Colon (tissue), 2 donors: ENCODE measurements around the gene SLITRK5.
A peak's percentile ranks its signal among the peaks of the same experiment; 100 is the strongest.

ENCODE experiments used
- FAIRE-seq: peaks from 2 replicates; lab custom pipeline; 2012; peaks lifted over from hg19 to GRCh38; lab: Jason Lieb, UNC
- donor health status: control.
- donor health status: control.

SLITRK5 gene, protein sequence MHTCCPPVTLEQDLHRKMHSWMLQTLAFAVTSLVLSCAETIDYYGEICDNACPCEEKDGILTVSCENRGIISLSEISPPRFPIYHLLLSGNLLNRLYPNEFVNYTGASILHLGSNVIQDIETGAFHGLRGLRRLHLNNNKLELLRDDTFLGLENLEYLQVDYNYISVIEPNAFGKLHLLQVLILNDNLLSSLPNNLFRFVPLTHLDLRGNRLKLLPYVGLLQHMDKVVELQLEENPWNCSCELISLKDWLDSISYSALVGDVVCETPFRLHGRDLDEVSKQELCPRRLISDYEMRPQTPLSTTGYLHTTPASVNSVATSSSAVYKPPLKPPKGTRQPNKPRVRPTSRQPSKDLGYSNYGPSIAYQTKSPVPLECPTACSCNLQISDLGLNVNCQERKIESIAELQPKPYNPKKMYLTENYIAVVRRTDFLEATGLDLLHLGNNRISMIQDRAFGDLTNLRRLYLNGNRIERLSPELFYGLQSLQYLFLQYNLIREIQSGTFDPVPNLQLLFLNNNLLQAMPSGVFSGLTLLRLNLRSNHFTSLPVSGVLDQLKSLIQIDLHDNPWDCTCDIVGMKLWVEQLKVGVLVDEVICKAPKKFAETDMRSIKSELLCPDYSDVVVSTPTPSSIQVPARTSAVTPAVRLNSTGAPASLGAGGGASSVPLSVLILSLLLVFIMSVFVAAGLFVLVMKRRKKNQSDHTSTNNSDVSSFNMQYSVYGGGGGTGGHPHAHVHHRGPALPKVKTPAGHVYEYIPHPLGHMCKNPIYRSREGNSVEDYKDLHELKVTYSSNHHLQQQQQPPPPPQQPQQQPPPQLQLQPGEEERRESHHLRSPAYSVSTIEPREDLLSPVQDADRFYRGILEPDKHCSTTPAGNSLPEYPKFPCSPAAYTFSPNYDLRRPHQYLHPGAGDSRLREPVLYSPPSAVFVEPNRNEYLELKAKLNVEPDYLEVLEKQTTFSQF

DNA sequence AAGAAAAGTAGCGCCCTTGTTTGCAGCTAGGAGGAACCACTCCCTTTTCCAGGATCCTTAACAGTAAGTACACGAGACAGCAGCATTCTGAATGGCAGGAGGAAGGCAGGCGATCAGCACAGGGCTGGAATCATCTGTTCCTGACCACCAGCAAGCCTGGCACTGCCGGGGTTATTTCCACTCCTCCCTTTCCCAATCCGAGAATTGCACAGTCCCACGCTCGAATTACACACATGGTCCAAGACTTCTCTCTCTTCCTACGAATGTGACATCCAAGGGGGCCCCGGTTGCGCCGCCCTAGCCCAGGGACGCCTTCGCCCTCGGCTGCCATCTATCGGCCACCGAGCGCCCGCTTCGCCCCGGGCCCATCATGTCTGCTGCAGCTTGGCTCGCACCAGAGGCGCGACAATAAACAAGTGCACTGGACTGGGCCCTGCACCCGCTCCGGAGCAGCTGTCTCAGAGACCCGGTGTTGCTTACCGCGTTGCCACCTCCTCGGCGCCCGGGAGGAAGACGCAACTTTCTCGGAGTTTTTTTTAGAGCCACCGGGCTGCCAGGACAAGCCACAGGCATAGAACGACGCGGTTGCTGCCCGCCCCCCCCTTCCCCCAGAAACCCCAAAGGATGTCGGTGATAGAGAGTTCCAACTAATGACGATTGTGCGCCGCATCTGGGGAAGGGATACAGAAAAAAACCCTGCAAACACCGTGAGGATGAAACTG is at the start of gene SLITRK5:
Gene SLITRK5 (plus strand): TSS at position 341 of the 722 bp plus-strand sequence. CDS start 4,018 bp downstream, outside the sequence.
- FAIRE-seq, result no peak

DNA sequence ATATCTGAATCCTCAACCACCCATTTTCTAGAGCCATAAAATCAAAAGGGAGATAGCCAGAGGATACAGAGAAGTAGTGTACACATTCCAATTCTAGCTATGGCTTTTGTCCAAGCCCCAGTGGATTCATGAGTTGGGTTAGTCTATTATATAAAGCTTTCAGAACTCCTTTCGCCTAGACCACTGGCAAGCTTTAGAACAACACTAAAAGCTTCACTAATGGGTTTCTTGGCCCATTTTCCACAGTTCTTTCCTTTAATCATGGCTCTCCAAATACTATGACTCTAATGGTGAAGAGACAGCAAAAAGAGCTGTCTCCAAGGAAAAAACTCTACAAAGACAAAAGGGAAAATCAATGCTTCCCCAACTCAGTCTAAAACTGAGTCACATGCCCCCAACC is 48.2 kb upstream of the SLITRK5 start:
- no peak for FAIRE-seq

DNA sequence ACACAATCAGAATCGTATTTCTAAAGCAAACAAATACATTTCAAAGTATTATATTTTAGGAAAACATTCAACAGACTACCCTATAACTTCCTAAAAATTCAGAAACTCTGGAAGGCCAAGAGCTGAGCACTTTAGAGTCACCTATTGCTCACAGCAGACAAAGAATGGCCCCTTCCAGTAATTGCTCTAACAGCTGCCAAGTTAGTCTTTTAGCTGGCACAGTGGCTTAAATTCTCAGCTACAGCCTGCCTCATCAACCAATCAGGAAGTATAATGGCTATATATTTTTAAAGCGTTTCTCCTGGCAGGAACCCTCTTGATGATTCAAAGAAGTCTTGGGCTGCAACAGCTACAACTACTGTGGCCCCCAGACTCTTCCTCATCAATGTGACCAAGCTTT is 14.9 kb upstream of the SLITRK5 start:
- no peak for FAIRE-seq

DNA sequence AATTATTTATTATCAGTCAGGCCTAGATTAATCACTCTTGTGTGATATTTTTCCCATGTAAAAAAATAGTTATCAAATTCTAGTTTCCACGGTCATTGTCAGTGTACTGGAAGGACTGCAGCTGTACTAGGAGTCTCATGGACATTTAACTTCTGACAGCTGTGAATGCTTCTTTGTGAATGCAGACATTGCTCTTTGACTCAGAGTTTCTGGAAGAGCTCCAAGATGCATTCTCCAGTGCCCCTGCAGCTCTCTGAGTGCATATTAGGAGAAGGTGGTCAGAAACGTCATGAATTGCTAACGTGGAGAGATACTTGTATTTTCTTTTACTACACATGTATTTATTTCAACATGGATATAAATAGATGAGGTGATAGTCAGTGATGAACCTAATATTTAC is 9.7 kb upstream of the SLITRK5 start:
- no peak for FAIRE-seq

DNA sequence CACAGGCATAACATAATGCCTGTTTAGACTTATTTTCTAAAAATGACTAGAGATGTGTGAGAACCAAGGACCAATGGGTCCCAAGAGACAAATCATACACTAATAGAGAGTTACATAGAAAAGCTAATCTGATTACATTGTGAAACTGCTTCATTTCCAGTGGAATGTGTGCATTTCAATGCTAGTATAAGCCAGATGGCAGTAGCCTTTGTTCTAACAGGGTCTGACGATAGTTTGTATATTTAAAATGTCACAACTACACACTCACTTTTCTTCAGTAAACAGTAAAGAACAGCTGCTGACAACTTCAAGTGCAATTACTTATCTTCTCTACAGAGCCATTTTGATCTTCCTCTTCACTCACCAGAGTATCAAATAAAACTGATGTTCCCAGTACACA is 4.3 kb upstream of the SLITRK5 start:
- no peak for FAIRE-seq

DNA sequence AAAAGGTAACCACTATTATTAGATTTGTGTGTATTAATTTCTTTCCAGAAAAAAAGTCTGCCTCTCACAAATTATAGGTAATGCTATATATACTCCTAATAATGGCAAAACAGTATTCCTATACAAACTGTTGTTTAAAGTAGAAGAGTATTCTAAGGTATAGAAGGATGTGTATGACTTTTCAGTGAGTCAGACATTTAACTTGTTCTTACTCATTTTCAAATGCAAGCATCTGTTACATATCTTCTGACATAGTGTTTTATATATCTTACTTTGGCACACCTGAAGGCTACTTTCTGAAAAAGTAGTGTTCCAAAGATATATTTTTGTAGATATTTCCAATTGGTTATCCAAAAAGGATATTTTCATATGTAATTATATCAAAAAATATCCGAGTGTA is 3.5 kb upstream of the SLITRK5 start:
- FAIRE-seq, result no peak

DNA sequence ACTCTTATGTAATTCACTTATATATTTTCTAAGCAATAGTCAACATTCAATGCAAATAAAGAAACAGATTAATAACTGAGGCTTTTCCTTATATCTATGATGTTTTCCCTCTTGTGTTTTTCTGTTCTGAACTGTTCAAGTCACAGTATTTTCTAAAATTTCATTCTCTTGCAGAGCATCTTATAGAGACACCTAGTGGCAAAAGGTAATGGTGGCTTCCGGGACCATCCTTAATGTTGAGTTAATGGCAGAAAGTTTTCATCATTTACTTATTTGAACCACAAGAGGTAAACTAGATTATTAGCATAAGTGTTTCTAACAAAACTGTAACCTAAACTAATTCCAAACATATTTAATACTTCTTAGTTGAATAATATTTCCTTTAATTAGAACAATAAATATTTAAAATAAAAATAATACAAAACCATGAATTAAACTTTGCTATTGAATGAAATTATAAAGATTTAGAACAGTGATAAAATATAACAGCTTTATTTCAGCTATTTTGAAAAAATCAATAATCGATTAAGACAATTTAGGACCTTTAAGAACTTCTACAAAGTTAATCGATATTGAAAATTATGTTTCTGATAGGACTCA is 1.7 kb upstream of the SLITRK5 start:
- peak; percentile 33 for FAIRE-seq

DNA sequence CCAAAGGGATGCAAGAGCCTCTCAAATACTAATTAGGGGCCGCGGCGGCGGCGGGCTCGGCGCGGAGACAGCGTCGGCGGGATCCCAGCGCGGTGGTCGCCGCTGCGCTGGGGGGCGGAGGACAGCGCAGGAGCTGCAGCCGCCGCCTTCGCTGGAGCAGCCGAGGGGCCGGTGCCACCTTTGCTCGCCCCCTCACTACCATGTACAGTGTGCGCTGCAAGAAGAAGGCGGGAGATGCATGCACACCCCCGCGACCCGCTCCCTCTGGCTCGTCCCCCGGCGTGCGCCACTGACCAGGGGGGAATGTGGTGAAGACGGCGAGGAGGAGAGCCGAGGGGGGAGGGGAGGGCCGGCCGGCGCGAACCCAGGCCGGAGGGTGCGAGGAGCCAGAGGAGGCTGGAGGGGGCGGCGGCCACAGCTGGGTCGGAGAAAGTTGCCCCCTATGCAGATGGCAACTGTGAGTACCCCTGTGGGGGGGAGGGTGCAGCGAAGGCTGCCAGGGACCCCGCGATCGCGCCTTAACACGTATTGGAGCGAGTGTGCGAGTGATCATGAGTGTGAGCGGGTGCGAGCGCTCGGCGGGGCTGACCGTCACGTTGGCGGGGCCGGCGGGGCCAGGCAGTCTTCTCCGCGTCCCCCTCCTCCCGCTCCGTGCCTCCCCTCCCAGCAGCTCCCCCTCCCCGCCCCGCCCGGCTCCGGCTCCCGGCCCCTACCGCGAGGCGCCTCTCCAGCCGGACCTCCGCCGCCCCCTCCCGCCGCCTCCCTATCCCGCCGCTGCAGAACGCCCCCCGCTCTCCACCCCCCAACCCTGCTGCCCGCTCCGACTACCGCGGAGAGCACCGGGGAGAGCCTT is 808 bp downstream of the SLITRK5 start:
- FAIRE-seq, result no peak

DNA sequence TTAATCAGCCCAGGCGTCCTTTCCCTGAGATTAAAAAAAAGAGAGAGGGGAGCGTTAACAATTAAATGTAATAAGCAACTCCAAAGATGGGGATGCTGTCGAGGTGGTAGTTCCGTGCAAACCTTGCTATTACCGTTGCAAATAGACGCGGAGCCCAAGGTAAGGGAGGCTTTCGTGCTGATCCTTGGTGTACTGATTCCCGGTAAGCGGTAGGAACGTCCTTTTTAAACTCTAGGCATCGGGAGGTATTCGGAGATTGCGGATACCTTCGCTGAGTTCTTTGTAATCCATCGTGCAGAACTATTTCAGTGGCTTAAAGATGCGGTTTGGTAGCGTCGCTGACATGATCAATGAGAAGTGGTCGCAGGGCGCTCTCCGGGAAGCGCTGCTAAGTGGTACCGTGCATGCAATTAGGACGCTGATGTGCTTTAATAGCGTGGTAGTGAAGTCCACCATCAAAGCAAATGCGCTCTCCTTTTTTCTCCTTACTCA is 3.1 kb downstream of the SLITRK5 start:
- FAIRE-seq, result no peak

DNA sequence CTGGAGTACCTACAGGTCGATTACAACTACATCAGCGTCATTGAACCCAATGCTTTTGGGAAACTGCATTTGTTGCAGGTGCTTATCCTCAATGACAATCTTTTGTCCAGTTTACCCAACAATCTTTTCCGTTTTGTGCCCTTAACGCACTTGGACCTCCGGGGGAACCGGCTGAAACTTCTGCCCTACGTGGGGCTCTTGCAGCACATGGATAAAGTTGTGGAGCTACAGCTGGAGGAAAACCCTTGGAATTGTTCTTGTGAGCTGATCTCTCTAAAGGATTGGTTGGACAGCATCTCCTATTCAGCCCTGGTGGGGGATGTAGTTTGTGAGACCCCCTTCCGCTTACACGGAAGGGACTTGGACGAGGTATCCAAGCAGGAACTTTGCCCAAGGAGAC is 4.7 kb downstream of the SLITRK5 start:
- no peak for FAIRE-seq

DNA sequence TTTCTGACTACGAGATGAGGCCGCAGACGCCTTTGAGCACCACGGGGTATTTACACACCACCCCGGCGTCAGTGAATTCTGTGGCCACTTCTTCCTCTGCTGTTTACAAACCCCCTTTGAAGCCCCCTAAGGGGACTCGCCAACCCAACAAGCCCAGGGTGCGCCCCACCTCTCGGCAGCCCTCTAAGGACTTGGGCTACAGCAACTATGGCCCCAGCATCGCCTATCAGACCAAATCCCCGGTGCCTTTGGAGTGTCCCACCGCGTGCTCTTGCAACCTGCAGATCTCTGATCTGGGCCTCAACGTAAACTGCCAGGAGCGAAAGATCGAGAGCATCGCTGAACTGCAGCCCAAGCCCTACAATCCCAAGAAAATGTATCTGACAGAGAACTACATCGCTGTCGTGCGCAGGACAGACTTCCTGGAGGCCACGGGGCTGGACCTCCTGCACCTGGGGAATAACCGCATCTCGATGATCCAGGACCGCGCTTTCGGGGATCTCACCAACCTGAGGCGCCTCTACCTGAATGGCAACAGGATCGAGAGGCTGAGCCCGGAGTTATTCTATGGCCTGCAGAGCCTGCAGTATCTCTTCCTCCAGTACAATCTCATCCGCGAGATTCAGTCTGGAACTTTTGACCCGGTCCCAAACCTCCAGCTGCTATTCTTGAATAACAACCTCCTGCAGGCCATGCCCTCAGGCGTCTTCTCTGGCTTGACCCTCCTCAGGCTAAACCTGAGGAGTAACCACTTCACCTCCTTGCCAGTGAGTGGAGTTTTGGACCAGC is 5.3 kb downstream of the SLITRK5 start:
- FAIRE-seq, result no peak

DNA sequence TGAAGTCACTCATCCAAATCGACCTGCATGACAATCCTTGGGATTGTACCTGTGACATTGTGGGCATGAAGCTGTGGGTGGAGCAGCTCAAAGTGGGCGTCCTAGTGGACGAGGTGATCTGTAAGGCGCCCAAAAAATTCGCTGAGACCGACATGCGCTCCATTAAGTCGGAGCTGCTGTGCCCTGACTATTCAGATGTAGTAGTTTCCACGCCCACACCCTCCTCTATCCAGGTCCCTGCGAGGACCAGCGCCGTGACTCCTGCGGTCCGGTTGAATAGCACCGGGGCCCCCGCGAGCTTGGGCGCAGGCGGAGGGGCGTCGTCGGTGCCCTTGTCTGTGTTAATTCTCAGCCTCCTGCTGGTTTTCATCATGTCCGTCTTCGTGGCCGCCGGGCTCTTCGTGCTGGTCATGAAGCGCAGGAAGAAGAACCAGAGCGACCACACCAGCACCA is 5.9 kb downstream of the SLITRK5 start:
- no peak for FAIRE-seq

DNA sequence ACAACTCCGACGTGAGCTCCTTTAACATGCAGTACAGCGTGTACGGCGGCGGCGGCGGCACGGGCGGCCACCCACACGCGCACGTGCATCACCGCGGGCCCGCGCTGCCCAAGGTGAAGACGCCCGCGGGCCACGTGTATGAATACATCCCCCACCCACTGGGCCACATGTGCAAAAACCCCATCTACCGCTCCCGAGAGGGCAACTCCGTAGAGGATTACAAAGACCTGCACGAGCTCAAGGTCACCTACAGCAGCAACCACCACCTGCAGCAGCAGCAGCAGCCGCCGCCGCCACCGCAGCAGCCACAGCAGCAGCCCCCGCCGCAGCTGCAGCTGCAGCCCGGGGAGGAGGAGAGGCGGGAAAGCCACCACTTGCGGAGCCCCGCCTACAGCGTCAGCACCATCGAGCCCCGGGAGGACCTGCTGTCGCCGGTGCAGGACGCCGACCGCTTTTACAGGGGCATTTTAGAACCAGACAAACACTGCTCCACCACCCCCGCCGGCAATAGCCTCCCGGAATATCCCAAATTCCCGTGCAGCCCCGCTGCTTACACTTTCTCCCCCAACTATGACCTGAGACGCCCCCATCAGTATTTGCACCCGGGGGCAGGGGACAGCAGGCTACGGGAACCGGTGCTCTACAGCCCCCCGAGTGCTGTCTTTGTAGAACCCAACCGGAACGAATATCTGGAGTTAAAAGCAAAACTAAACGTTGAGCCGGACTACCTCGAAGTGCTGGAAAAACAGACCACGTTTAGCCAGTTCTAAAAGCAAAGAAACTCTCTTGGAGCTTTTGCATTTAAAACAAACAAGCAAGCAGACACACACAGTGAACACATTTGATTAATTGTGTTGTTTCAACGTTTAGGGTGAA is 6.6 kb downstream of the SLITRK5 start:
- no peak for FAIRE-seq

DNA sequence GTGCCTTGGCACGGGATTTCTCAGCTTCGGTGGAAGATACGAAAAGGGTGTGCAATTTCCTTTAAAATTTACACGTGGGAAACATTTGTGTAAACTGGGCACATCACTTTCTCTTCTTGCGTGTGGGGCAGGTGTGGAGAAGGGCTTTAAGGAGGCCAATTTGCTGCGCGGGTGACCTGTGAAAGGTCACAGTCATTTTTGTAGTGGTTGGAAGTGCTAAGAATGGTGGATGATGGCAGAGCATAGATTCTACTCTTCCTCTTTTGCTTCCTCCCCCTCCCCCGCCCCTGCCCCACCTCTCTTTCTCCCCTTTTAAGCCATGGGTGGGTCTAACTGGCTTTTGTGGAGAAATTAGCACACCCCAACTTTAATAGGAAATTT is 7.2 kb downstream of the SLITRK5 start:
- no peak for FAIRE-seq

DNA sequence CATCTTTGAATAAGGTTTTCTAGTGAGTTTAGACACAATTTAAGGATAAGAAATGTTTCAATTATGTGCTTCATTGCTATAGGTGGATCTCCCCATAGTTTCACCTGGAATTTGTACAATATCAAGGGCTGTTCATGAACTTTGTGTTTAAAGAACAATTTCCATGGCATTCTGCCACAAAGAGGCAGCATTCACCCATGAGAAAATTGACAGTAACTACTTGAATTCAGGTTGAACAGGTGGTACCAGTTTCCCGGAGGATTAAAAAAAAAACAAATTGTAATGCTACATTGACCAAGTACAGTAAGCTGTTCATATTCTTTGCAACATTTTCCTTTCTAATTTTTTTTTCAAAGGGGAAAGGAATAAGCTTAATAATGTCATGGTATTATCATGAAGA is 9.1 kb downstream of the SLITRK5 start:
- no peak for FAIRE-seq

DNA sequence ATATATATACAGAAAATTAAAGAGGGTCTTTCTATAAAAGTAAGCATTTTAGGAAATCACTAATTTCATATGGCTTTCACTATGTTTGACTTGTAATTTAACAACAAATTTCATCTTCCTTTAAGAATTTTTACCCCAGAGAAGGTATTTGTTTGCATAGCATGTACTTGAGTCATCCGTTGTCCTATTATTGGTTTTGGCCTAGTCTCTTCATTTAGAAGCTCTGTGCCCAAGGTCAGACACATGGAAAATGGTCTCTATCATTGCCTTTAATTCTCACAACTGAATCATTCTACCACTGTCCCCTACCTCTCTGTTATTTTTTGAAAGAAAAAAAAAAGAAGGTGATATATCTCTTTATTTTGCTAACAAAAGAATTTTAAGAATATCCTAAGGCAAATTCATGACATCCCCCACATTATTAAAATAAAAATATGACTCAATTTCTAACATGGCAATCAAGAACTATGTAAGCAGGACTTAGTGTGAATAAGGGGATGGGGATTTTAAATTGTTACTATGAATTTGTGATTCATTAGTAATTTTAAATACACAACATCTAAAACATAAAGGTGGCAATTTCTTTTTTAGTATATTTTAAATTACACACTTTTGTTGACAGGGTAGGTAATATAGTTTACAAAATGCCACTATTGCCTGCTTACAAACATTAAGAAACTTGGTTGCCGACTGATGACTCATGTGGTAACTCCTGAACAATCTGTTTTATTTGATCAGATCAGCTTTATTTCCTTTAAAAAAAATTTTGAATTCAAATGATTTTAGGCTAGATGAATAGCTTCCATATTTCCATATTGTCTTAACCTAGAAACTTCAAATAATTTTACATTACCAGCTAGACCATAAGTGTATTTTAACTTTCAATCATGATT is 13.9 kb downstream of the SLITRK5 start:
- FAIRE-seq, result peak; percentile 38

DNA sequence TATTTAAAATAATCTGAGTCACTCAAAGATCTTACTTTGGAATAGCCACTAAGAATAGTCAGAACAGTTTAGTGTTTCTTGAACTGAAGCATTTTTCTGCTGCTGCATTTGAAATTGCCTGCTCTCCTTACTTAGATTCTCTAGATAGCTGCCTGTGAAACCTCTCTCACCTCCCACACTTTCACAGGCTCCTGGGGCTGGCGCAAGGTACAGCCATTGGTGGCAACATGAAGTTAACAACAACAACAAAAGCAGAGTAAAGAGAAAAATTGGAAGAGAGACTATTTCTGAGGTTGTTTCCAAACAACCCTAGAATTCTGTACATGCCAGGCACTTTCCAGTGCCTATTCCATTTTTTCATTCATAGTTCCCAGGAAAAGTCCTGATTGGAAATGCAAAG is 25.3 kb downstream of the SLITRK5 start:
- FAIRE-seq, result no peak

DNA sequence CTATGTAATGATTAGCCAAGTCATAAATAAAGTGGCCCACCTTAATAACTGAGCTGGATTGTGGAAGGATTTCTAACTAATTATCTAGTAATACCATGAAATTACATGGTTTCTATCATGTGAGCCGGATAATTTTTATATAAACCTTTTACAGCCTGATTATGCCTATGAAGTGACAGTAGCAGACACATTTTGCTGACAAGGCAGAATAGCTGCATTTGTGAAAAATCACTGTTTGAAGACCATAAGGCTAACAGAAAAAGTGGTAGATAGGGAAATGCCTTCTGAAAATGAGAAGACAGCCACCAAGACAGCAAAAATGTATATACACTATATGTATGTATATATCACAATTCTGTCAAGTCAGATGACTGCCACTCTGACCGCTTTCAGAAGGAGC is 27.1 kb downstream of the SLITRK5 start:
- FAIRE-seq, result no peak
